ENCODE measurements around the gene LRRC57. TPM values are rescaled to one million over a fixed set of nuclear protein-coding genes. Genes with fewer than 3 reads are reported as not detected.
A peak's percentile ranks its signal among the peaks of the same experiment; 100 is the strongest.

LRRC57 gene
- total and polyA plus RNA-seq, 5 experiments from 2014 or later, result 3.3 to 18.4 (median 6.4) TPM

DNA sequence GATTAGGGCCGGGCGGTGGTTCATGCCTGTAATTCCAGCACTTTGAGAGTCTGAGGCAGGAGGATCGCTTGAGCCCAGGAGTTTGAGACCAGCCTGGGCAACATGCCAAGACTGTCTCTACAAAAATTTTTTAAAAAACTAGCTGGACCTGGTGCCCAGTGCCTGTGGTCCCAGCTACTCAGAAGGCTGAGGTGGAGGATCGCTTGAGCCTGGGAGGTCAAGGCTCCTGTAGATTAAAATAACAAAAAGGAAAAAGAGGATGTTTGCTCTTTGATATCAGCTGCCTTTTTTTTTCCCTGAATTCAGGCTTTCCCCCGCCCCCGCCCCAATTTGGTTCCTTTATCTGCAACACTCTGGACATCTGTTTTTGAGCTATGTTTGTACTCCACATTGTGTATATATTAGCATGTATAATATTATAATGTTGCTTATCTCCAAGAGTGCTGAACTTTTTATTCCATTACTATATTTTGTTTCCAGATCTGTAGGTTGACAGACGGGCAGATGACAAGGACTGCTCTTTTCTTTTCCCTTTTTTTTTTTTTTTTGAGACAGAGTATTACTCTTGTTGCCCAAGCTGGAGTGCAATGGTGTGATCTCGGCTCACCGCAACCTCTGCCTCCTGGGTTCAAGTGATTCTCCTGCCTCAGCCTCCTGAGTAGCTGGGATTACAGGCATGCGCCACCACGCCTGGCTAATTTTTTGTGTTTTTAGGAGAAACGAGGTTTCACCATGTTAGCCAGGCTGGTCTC lies 48.6 kb downstream of the LRRC57 start:
- POLR2A ChIA-PET, result interaction anchor here (1.0 to 1.3 kb wide), 2 partner anchors 9 to 48 kb away, joined by 4 to 8 read pairs; partner anchors contain the start of gene ZNF106
- Mint-ChIP-seq H3K4me1 (peaks cover 27 to 79% (median 56%) of the 10 kb centered on the region in 4 donors), H3K27ac (peak overlapping the region in 3 of 10 donors; percentile 1 to 52 (median 21)), H3K27me3 (no peaks in the 10 kb centered on the region), H3K4me3 (no peak overlapping the region), H3K36me3 (peaks cover 0 to 26% (median 5%) of the 10 kb centered on the region in 3 donors), H3K9me3 (no peaks in the 10 kb centered on the region)
- DNase-seq, result no peak
- no peak for ATAC-seq

DNA sequence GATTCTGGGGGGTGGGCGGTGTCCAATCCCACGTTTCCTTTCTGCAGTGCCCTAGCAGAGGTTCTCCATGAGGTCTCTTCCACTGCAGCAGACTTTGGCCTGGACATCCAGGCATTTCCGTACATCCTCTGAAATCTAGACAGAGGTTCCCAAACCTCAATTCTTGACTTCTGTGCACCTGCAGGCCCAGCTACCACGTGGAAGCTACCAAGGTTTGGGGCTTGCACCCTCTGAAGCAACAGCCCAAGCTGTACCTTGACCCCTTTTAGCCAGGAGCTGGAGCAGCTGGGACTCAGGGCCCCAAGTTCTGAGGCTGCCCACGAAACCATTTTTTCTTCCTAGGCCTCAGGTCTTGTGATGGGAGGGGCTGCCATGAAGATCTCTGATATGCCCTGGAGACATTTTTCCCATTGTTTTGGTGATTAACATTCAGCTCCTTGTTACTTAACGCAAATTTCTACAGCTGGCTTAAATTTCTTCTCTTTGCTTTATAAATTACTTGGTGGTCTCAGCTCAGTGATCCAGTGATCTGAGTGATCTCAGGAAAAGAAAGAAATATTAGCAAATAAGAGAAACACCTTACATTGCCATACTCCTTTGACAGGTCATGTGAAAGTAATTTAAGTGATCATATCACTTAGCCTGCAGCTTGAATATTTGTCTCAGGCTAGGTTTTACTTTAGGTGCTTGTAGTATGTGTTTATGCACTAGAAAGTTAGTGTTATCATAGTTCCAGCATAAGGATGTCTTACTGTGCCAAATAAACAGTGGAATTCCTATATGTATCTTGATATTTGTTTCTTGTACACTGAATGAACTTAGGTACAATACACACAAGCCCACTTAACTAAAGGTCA lies 50.2 kb downstream of the LRRC57 start:
- H3K36me3 Mint-ChIP-seq, result peaks cover 0 to 19% (median 5%) of the 10 kb centered on the region in 3 donors
- ATAC-seq, result no peak
- no peaks in the 10 kb centered on the region for H3K27me3 Mint-ChIP-seq
- POLR2A ChIA-PET, result no interaction called here
- peak overlapping the region in 7 of 10 donors; percentile 2 to 57 (median 21) for H3K4me3 Mint-ChIP-seq
- no peak for DNase-seq
- H3K9me3 Mint-ChIP-seq, result no peaks in the 10 kb centered on the region
- H3K27ac Mint-ChIP-seq, result peak overlapping the region in 9 of 10 donors; percentile 12 to 77 (median 63)
- H3K4me1 Mint-ChIP-seq, result peaks cover 36 to 82% (median 71%) of the 10 kb centered on the region in 4 donors

DNA sequence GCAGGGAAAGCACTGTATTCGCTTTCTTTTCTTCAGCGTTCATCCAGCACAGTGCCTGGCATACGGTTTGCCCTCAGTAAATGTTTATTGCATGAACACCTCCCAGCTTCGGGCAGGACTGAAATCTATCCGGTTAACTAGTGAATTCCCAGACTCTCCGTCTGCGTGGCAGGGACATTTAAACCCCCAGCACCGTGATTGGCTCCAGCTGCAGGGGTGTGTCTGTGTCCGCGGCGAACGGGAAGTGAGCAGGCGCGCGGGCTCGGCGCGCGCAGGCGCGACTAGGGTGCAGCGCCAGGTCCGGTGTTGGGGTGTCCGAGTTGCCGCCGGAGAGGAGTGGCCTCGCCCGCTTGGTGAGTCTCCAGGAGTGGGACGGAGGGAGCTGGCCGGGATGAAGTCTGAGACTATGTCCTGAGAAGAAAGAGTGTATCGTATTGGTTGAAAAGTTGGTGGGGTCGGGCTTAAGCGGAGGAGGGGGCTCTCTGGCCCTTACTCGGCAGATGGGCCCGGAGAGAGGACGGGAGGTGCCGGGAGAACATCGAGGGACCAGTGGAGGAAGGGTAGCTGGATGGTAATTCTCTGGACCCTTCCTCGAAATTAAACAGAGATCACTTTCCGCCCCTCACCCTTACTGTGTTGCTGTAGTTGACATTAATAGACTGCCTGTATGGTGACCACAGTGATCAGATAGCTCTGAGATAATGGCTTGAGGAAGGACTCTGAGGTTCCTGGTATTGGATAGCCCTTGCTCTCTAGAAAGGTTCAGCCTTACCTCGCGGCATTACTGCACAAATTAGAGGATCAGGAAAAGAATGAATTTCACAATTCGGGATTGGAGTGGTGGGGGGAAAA lies 53.0 kb downstream of the LRRC57 start, which contains the start of gene SNAP23:
SNAP23 (plus strand) TSS at position 274 of the 852 bp plus-strand sequence. CDS start 16,213 bp downstream, outside the sequence.
- peak; percentile 90 to 92 for ATAC-seq
- POLR2A ChIA-PET, result interaction anchor here (0.6 to 1.8 kb wide), 10 partner anchors 9 to 1931 kb away, joined by 3 to 7 read pairs (median 3); partner anchors contain the start of genes GANC, HAUS2, LRRC57 and STARD9

DNA sequence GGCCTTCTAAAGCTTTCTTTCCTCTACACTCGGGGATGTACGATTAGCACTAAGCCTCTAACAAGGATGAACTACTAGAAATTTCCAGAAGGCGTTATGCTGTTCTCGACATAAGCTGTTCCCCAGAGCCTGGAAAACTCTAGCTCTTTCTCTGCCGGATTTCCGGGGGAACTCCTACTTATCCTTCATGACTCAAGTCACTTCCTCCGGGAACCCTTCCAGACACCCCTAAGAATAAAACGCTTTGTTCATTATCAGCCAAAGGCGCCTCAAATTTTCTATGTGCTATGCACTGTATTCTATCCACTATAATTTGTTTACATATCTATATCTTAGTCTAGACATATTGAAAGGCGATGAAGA lies 53.6 kb downstream of the LRRC57 start:
- POLR2A ChIA-PET, result interaction anchor here (0.6 to 1.8 kb wide), 8 partner anchors 14 to 1932 kb away, joined by 3 to 7 read pairs (median 4); partner anchors contain the start of genes GANC, HAUS2, LRRC57 and STARD9
- peak overlapping the region; percentile 94 to 100 (median 99) for H3K4me3 Mint-ChIP-seq
- peaks cover 0 to 8% (median 6%) of the 10 kb centered on the region in 3 donors for H3K36me3 Mint-ChIP-seq
- no peaks in the 10 kb centered on the region for H3K9me3 Mint-ChIP-seq
- DNase-seq, result peak in 3 of 10 donors; percentile 6 to 41 (median 32)
- no peak for ATAC-seq
- H3K27ac Mint-ChIP-seq, result peak overlapping the region; percentile 88 to 99 (median 97)
- H3K4me1 Mint-ChIP-seq, result peaks cover 34 to 83% (median 76%) of the 10 kb centered on the region in 4 donors
- H3K27me3 Mint-ChIP-seq, result peaks cover 0 to 2% (median 0%) of the 10 kb centered on the region in 5 donors

More for the DNA sequence above, 53.0 kb downstream of the LRRC57 start, which contains the start of gene SNAP23:
- H3K4me1 Mint-ChIP-seq, result peaks cover 32 to 84% (median 77%) of the 10 kb centered on the region in 4 donors
- H3K4me3 Mint-ChIP-seq, result peak within 1 kb of the TSS; percentile 94 to 100 (median 99)
- DNase-seq, result peak; percentile 70 to 90 (median 77)
- peaks cover 0 to 2% (median 0%) of the 10 kb centered on the region in 5 donors for H3K27me3 Mint-ChIP-seq
- H3K9me3 Mint-ChIP-seq, result no peaks in the 10 kb centered on the region
- H3K36me3 Mint-ChIP-seq, result peaks cover 0 to 13% (median 6%) of the 10 kb centered on the region in 3 donors
- H3K27ac Mint-ChIP-seq, result peak within 1 kb of the TSS; percentile 88 to 99 (median 97)

DNA sequence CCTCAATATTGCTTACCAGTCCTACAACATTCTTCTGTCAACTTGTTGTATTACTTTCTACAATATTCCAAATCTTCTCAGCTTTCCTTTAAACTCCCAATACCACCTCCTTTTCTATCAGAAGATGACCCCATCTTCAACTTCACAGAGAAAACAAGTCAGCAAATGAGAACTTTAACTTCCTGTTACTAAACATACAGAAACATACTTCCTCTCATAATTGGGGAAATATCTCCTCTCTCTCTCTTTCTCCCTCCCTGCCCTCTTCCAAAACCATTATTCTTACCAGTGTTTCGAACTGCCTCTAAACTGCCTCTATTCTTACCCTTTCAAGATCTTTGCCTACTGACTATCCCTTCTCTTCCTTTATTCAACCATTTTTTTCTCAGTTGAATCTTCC lies 54.9 kb downstream of the LRRC57 start:
- POLR2A ChIA-PET, result interaction anchor here (0.6 kb wide), 2 partner anchors 285 to 579 kb away, joined by 3 read pairs; partner anchors contain the start of gene VPS39
- DNase-seq, result no peak

DNA sequence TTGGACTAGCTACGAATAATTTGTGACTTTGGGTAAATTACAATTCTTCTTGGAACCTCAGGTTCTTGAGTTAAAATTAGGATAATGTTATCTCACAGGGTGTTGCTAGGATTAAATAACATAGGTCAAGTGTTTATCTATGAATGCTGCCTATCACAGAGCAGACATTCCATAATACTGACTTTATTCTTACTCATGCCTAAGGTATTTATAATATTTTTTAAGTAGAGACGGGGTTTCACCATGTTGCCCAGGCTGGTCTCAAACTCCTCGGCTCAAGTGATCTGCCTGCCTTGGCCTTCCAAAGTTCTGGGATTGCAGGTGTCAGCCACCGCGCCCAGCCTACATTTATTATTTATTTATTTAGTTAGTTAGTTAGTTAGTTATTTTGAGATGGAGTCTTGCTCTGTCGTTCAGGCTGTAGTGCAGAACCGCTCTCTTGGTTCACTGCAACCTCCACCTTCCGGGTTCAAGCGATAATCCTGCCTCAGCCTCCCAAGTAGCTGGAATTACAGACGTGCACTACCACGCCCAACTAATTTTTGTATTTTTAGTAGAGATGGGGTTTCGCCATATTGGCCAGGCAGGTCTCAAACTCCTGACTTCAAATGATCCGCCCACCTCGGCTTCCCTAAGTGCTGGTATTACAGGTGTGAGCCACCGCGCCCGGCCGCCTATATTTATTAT lies 56.9 kb downstream of the LRRC57 start:
- H3K27me3 Mint-ChIP-seq, result peaks cover 0 to 2% (median 0%) of the 10 kb centered on the region in 5 donors
- POLR2A ChIA-PET, result interaction anchor here (0.6 to 2.2 kb wide), 18 partner anchors 8 to 1545 kb away, joined by 3 to 14 read pairs (median 4); partner anchors contain the start of genes CCNDBP1, ELL3, GANC and HAUS2
- DNase-seq (peak in 1 of 10 donors; percentile 5), ATAC-seq (no peak)
- H3K9me3 Mint-ChIP-seq, result no peaks in the 10 kb centered on the region
- H3K4me3 Mint-ChIP-seq, result peak overlapping the region; percentile 94 to 100 (median 99)
- peaks cover 37 to 73% (median 69%) of the 10 kb centered on the region in 4 donors for H3K4me1 Mint-ChIP-seq
- H3K27ac Mint-ChIP-seq, result peak overlapping the region; percentile 98 to 100 (median 99)
- H3K36me3 Mint-ChIP-seq, result peaks cover 0 to 5% (median 3%) of the 10 kb centered on the region in 3 donors

More for the DNA sequence above, 54.9 kb downstream of the LRRC57 start:
- H3K4me1 Mint-ChIP-seq, result peaks cover 34 to 78% (median 75%) of the 10 kb centered on the region in 4 donors
- H3K4me3 Mint-ChIP-seq, result peak overlapping the region; percentile 56 to 100 (median 90)
- H3K36me3 Mint-ChIP-seq, result peaks cover 0 to 3% (median 2%) of the 10 kb centered on the region in 3 donors
- H3K9me3 Mint-ChIP-seq, result no peaks in the 10 kb centered on the region
- ATAC-seq, result no peak
- H3K27ac Mint-ChIP-seq, result peak overlapping the region; percentile 15 to 99 (median 91)
- peaks cover 0 to 2% (median 0%) of the 10 kb centered on the region in 5 donors for H3K27me3 Mint-ChIP-seq

DNA sequence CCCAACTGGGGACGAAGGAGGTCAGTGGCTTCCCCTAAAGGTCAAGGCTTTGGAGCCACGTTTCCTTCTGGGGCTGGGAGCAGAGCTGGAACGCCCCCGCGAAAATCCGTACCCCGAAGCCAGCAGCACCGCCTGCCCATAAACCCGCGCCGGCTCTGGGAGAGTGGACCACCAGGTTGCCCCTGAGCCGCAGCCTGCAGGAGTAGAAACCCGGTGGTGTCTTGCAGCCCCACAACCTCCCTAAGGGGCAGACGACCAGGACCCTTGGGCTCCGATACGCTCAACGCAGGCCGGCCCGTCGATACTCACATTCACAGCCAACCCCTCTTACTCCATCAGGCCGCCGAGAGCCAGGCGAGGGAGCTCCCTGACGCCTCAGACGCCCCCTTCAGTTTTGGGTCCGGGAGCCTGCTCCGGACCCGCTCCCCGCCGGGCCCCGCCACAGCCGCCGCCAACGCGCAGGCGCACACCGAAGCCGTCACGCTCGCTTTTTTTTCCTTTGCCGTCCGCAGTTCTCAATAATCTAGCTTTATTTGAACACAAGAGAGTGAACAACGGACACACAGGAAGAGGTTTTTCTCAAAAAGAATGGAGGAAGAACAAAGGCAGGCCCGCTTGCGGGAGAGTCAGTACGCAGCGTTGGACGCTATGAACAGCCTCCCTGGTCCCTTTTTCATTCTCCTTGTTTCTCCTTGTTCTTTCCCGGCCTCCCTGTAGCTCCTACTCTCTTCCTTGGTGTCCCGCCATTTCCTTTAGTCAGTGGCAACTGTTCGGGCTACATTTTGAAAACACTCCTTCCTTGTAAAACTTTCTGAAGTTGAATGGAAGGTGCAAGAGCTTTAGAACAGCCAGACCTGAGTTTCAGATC lies 57.7 kb downstream of the LRRC57 start, which contains the start of gene ZNF106:
ZNF106 (minus strand) TSS at position 471 of the 868 bp plus-strand sequence. CDS start 18,852 bp downstream, outside the sequence.
- ATAC-seq, result peak; percentile 61 to 63
- H3K27me3 Mint-ChIP-seq, result peaks cover 0 to 2% (median 0%) of the 10 kb centered on the region in 5 donors
- POLR2A ChIA-PET, result interaction anchor here (0.5 to 2.2 kb wide), 25 partner anchors 8 to 1544 kb away, joined by 3 to 14 read pairs (median 4); partner anchors contain the start of genes ELL3, GANC, HAUS2 and LRRC57

DNA sequence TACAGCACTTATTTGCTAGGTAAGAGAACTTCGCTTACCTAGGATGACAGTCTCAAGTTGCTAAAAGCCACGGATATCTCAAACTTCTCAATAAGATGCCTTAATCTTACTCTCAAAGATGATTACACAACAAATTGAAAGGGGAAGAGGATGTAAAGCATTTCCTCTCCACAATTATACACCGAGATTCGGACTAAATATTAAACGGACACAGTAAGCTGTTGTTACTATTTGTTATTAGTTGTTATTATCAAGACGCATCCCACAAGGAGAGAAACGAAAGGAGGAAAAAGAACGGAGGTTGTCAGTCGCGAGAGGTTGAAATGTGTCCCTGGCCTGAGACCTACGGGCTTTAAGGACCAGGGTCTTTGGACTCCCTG lies 58.3 kb downstream of the LRRC57 start:
- DNase-seq, result peak in 1 of 10 donors; percentile 16
- Mint-ChIP-seq H3K27me3 (peaks cover 0 to 2% (median 0%) of the 10 kb centered on the region in 5 donors), H3K36me3 (peaks cover 0 to 13% (median 3%) of the 10 kb centered on the region in 3 donors), H3K9me3 (no peaks in the 10 kb centered on the region), H3K27ac (peak overlapping the region; percentile 98 to 100 (median 99)), H3K4me1 (peaks cover 27 to 63% (median 55%) of the 10 kb centered on the region in 4 donors), H3K4me3 (peak overlapping the region; percentile 94 to 100 (median 99))
- no peak for ATAC-seq
- POLR2A ChIA-PET, result interaction anchor here (0.5 to 2.2 kb wide), 19 partner anchors 8 to 1287 kb away, joined by 3 to 14 read pairs (median 4); partner anchors contain the start of genes ELL3, GANC, STARD9 and TMEM87A

More for the DNA sequence above, 57.7 kb downstream of the LRRC57 start, which contains the start of gene ZNF106:
- Mint-ChIP-seq H3K4me3 (peak within 1 kb of the TSS; percentile 94 to 100 (median 99)), H3K36me3 (peaks cover 0 to 10% (median 3%) of the 10 kb centered on the region in 3 donors), H3K4me1 (peaks cover 32 to 65% (median 61%) of the 10 kb centered on the region in 4 donors), H3K9me3 (no peaks in the 10 kb centered on the region), H3K27ac (peak within 1 kb of the TSS; percentile 98 to 100 (median 99))
- peak; percentile 82 to 93 (median 87) for DNase-seq
